OCI-LY1 (cell line): ENCODE data around the gene AGRP.

Experiments
- H2AFZ ChIP-seq: fragments of 200-600 bp; sonication (generic), shearing (Covaris generic); 2 replicates; pipeline ENCODE4 v1.6.0; 2014; ENCODE audit warnings: antibody characterized with exemption, mild to moderate bottlenecking, low read length
- H3F3A ChIP-seq: fragments of 200-600 bp; sonication (generic), shearing (Covaris generic); 2 replicates; pipeline ENCODE4 v1.6.0; 2014; ENCODE audit warnings: mild to moderate bottlenecking, antibody characterized with exemption, low read length, moderate library complexity; ENCODE audit not compliant: insufficient read depth
- H3K27ac ChIP-seq: fragments of 200-600 bp; sonication (generic); 2 replicates; pipeline ENCODE4 v1.5.1; 2014; ENCODE audit warnings: low read length, mixed run types, mild to moderate bottlenecking, low read depth; ENCODE audit not compliant: poor library complexity, severe bottlenecking
- H3K27me3 ChIP-seq: fragments of 200-600 bp; sonication (generic); 2 replicates; pipeline ENCODE4 v1.6.0; 2014; ENCODE audit warnings: antibody characterized with exemption, mild to moderate bottlenecking, low read length, moderate library complexity; ENCODE audit not compliant: insufficient read depth
- H3K36me3 ChIP-seq: fragments of 200-600 bp; sonication (generic); 2 replicates; pipeline ENCODE4 v1.6.1; 2014; ENCODE audit warnings: mild to moderate bottlenecking, antibody characterized with exemption, low read length, moderate library complexity, mixed read lengths; ENCODE audit not compliant: insufficient read depth
- H3K4me1 ChIP-seq: fragments of 200-600 bp; sonication (generic); 2 replicates; pipeline ENCODE4 v1.5.1; 2014; ENCODE audit warnings: mild to moderate bottlenecking, low read length, moderate library complexity; ENCODE audit not compliant: insufficient read depth, severe bottlenecking
- H3K4me2 ChIP-seq: fragments of 200-600 bp; sonication (generic), shearing (Covaris generic); 2 replicates; pipeline ENCODE4 v1.6.1; 2014; ENCODE audit warnings: low read length
- H3K4me3 ChIP-seq: fragments of 200-600 bp; sonication (generic); 2 replicates; pipeline ENCODE4 v1.5.1; 2014; ENCODE audit warnings: low read length, low read depth, mild to moderate bottlenecking, mixed read lengths; ENCODE audit not compliant: poor library complexity, severe bottlenecking
- H3K79me2 ChIP-seq: fragments of 200-600 bp; shearing (Covaris generic); 2 replicates; pipeline ENCODE4 v1.6.1; 2016; ENCODE audit warnings: mixed run types, low read length, mixed read lengths; ENCODE audit not compliant: insufficient read depth
- H3K9ac ChIP-seq: fragments of 200-600 bp; sonication (generic), shearing (Covaris generic); 2 replicates; pipeline ENCODE4 v1.6.1; 2014; ENCODE audit warnings: mild to moderate bottlenecking, low read length, mixed read lengths
- H3K9me2 ChIP-seq: fragments of 200-600 bp; sonication (generic), shearing (Covaris generic); 2 replicates; pipeline ENCODE4 v1.6.1; 2014; ENCODE audit warnings: low read depth, mild to moderate bottlenecking, low read length, mixed read lengths
- H3K9me3 ChIP-seq: fragments of 200-600 bp; shearing (Covaris generic); 2 replicates; pipeline ENCODE4 v1.6.1; 2014; ENCODE audit warnings: low read length, mixed read lengths
- H4K20me1 ChIP-seq: fragments of 200-600 bp; sonication (generic), shearing (Covaris generic); 2 replicates; pipeline ENCODE4 v1.6.0; 2016; ENCODE audit warnings: mild to moderate bottlenecking, low read length; ENCODE audit not compliant: insufficient read depth
- EZH2 ChIP-seq: fragments of 200-600 bp; sonication (generic), shearing (Covaris generic); IDR thresholded peaks from 2 replicates; pipeline ENCODE4 v1.8.0; 2017; ENCODE audit warnings: borderline replicate concordance, mixed run types, mild to moderate bottlenecking, antibody characterized with exemption, low read length, moderate library complexity, mixed read lengths
- TF ChIP-seq, protein P1 (sequence below): fragments of 200-600 bp; sonication (generic), shearing (Covaris generic); IDR thresholded peaks from 2 replicates; pipeline ENCODE4 v1.5.1; 2017; ENCODE audit warnings: mild to moderate bottlenecking, antibody characterized with exemption, low read length, moderate library complexity, mixed read lengths

AGRP gene

GRCh38 chr16:67457611-67458010 lies 25.7 kb downstream of the AGRP start:
- no peak overlapping the region for H3K9ac ChIP-seq
- no peak overlapping the region for H3K4me2 ChIP-seq
- no peaks in the 10 kb centered on the region for H3K9me2 ChIP-seq
- no peaks in the 10 kb centered on the region for H3K4me1 ChIP-seq
- H2AFZ ChIP-seq, result no peak overlapping the region
- H3K36me3 ChIP-seq, result no peaks in the 10 kb centered on the region
- TF ChIP-seq, protein P1, sequence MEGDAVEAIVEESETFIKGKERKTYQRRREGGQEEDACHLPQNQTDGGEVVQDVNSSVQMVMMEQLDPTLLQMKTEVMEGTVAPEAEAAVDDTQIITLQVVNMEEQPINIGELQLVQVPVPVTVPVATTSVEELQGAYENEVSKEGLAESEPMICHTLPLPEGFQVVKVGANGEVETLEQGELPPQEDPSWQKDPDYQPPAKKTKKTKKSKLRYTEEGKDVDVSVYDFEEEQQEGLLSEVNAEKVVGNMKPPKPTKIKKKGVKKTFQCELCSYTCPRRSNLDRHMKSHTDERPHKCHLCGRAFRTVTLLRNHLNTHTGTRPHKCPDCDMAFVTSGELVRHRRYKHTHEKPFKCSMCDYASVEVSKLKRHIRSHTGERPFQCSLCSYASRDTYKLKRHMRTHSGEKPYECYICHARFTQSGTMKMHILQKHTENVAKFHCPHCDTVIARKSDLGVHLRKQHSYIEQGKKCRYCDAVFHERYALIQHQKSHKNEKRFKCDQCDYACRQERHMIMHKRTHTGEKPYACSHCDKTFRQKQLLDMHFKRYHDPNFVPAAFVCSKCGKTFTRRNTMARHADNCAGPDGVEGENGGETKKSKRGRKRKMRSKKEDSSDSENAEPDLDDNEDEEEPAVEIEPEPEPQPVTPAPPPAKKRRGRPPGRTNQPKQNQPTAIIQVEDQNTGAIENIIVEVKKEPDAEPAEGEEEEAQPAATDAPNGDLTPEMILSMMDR, result no peak
- no peak for TF ChIP-seq EZH2
- H3K9me3 ChIP-seq, result no peaks in the 10 kb centered on the region
- no peaks in the 10 kb centered on the region for H4K20me1 ChIP-seq
- no peaks in the 10 kb centered on the region for H3K79me2 ChIP-seq
- no peak overlapping the region for H3K27ac ChIP-seq
- H3K27me3 ChIP-seq, result no peaks in the 10 kb centered on the region
- H3K4me3 ChIP-seq, result no peak overlapping the region
- H3F3A ChIP-seq, result no peaks in the 10 kb centered on the region

DNA sequence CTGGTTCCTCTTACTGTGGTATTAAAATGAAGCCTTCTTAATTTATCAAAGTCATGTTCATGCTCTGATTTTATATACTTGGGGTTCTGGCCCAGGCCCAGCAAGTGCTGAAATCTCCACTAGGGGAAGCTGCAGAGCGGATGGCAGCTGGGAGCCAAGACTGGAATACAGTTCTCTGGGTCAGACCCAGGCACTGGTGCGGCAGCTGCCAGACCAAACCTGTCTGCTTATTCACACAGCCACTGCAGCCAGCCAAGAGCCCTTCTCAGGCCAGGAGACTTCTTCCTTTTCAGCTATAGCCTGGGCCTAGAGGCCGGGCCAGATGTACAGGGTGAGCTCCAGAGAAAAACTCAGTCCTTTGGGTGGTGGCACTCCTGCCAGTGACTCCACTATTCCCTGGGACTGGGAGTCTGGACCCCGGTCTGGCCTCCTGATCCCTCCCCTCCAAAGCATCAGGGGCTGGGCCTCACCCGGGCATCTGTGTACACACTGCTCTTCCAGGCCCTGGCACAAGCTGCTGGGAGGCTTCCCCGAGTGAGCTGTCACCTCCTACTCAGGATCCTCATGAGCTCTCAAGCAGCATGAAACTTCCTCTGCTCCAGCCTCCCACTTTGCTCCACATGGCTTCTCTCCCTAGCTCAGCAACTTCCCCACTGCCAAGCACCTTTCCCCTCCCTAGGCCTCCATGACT lies 26.8 kb downstream of the AGRP start:
- H3K9ac ChIP-seq, result no peak overlapping the region
- H3K4me1 ChIP-seq, result no peaks in the 10 kb centered on the region
- TF ChIP-seq, protein P1, result peak; percentile 37; the same call in 1 of the 2 replicates
- TF ChIP-seq EZH2, result no peak
- H4K20me1 ChIP-seq, result no peaks in the 10 kb centered on the region
- peaks cover 8% of the 10 kb centered on the region; the same call in 1 of the 2 replicates for H3K36me3 ChIP-seq
- H3K27me3 ChIP-seq, result no peaks in the 10 kb centered on the region
- no peaks in the 10 kb centered on the region for H3K9me2 ChIP-seq
- H3K4me2 ChIP-seq, result no peak overlapping the region
- H3K79me2 ChIP-seq, result no peaks in the 10 kb centered on the region
- no peak overlapping the region for H2AFZ ChIP-seq
- H3K4me3 ChIP-seq, result no peak overlapping the region
- no peak overlapping the region for H3K27ac ChIP-seq
- H3F3A ChIP-seq, result no peaks in the 10 kb centered on the region
- no peaks in the 10 kb centered on the region for H3K9me3 ChIP-seq

DNA sequence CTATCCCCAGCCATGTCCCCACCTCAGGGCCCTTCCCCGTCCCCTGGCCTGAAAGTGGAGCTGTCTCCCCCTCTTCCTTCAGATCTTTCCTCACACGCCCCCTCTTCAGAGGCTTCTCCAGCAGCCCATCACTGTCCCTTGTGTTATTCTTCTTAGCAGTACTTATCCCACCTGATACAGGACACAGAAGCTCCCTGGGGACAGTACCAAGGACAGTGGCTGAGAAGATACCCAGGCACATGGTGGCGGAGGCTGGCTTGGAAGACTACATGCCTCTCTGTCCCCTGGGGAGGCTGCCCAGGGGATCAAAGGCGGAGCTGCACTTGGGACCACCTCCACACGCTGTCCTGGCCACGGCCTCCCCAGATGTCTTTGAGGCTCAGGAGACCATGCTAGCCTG lies 28.5 kb downstream of the AGRP start:
- H3K4me3 ChIP-seq, result no peak overlapping the region
- no peaks in the 10 kb centered on the region for H3K27me3 ChIP-seq
- H3K36me3 ChIP-seq, result peaks cover 9% of the 10 kb centered on the region; the same call in 1 of the 2 replicates
- no peak overlapping the region for H3K4me2 ChIP-seq
- no peaks in the 10 kb centered on the region for H3K9me2 ChIP-seq
- no peak overlapping the region for H2AFZ ChIP-seq
- no peak overlapping the region for H3K27ac ChIP-seq
- H4K20me1 ChIP-seq, result no peaks in the 10 kb centered on the region
- no peaks in the 10 kb centered on the region for H3F3A ChIP-seq
- no peaks in the 10 kb centered on the region for H3K4me1 ChIP-seq
- no peaks in the 10 kb centered on the region for H3K9me3 ChIP-seq
- TF ChIP-seq, protein P1, result no peak
- no peak for TF ChIP-seq EZH2
- no peak overlapping the region for H3K9ac ChIP-seq
- no peaks in the 10 kb centered on the region for H3K79me2 ChIP-seq
